HUES64 (cell line): ENCODE results near the gene DBN1.
A peak's percentile ranks its signal among the peaks of the same experiment; 100 is the strongest.

Experiments used
- H3K27ac ChIP-seq: 2 replicates; pipeline ENCODE4 v1.7.0; 2013; ENCODE audit warnings: low read depth, low read length, inconsistent platforms
- H3K27me3 ChIP-seq: 2 replicates; pipeline ENCODE4 v1.6.1; 2013; ENCODE audit warnings: mild to moderate bottlenecking, low read length; ENCODE audit not compliant: insufficient read depth
- H3K36me3 ChIP-seq: 2 replicates; pipeline ENCODE4 v1.6.1; 2013; ENCODE audit warnings: mild to moderate bottlenecking, low read length; ENCODE audit not compliant: insufficient read depth
- H3K4me1 ChIP-seq: 2 replicates; pipeline ENCODE4 v1.6.1; 2013; ENCODE audit warnings: mild to moderate bottlenecking, low read length, moderate library complexity; ENCODE audit not compliant: insufficient read depth
- H3K4me3 ChIP-seq: 2 replicates; pipeline ENCODE4 v1.5.1; 2013; ENCODE audit warnings: mild to moderate bottlenecking, low read length, moderate library complexity
- H3K9ac ChIP-seq: 2 replicates; pipeline ENCODE4 v1.6.1; 2013; ENCODE audit warnings: mild to moderate bottlenecking, low read depth, low read length
- H3K9me3 ChIP-seq: 2 replicates; pipeline ENCODE4 v1.6.1; 2013; ENCODE audit warnings: low read depth, low read length; ENCODE audit not compliant: insufficient read depth
- WGBS: fragments of 150-250, 120-280 bp; methylation state at CpG from one replicate; pipeline ENCODE4 v1.1.7; 2013; ENCODE audit warnings: missing lambda C conversion rate; 5-methylcytosine and 5-hydroxymethylcytosine counted together

DBN1 gene

DNA sequence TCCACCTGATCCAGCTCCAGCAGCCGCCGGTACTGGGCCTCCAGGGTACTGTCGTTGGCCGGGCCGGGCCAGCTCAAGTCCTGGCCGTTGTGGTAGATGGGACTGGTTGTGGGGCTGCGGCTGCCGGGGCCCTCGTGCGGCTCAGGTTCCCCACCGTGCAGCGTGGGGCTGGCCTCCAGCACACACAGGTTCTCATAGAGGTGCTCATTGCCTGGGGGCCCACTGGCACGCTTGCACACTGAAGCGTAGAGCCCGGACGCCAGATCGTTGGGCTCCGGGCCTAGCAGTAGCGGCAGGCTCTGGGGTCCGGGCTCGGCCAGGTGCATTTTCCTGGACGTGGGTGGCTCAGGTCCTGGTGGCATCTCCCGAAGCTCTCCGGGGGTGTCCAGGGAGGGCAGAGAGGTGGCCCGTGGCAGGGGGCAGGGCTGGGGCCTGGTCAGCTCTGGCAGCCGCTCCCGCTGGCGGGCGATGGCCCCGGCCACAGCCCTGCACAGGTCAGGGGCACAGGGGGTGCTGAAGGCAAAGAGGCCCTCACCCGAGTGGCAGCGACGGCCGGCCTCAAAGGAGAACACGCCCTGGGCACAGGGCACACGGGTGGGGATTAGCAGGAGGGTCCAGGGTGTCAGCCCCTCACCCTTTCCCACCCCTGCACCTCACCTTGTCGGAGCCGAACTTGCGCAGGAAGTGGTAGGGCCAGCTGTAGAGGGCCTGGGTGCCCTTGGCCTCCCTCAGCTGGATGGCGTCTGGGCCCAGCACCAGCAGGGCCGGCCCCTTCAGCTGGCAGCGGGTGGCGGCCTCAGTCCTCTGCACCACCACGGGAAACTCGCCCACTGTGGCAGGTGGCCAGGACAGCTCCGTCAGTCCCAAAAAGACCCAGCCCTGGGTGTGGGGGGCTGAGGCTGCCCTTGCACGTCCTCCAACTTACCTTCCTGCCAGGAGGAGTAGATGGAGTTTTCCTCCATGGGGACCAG is 30.9 kb upstream of the DBN1 start:
- Histone ChIP-seq H3K4me3 (no peak overlapping the region), H3K27ac (no peak overlapping the region), H3K27me3 (peaks cover 5% of the 10 kb centered on the region; the same call in 1 of the 2 replicates), H3K9me3 (no peaks in the 10 kb centered on the region), H3K36me3 (peaks cover 7% of the 10 kb centered on the region; the same call in 1 of the 2 replicates), H3K4me1 (peaks cover 4% of the 10 kb centered on the region; the same call in 1 of the 2 replicates), H3K9ac (no peak overlapping the region)
- 95% methylated on average over 47 of the region's 47 CpGs for WGBS

DNA sequence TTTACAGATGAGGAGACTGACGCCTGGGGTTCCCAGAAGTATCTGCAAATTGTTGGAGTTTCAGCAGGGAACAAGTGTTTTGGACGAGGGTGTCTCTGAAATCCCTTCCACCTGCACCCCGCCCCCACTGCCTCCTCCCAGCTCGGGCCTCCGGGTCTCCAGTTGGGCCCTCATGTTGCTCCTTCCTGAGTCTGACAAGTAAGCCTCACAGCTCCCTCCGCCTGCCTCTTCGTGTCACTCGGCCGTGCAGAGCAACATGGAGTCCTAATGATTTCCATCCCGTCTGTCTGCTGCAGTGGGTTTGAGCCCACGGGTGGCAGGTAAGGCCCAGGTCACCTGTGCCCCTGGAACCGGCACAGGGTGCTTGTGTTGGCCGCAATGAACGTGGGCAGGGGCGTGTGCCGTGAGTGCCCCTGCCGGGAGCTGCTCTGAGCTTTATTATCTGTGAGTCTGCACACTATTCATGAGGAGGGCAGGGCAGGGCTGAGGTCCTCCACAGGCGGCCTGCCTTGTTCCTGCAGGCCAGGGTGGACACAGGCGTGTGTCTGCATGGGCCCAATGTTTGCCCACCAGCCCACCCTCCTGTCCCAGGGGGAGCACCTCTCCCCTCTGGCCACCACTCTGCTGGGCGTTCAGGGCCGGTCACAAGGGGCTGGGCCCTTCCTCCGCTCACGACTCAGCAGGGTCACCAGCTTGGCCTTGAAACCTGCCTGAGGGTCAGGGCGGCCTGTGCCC is 30.1 kb upstream of the DBN1 start:
- Histone ChIP-seq H3K4me1 (peaks cover 4% of the 10 kb centered on the region), H3K27ac (no peak overlapping the region), H3K36me3 (peaks cover 7% of the 10 kb centered on the region; the same call in 1 of the 2 replicates), H3K4me3 (no peak overlapping the region), H3K9ac (no peak overlapping the region), H3K27me3 (peaks cover 14% of the 10 kb centered on the region), H3K9me3 (no peaks in the 10 kb centered on the region)
- WGBS, result 90% methylated on average over 24 of the region's 24 CpGs

DNA sequence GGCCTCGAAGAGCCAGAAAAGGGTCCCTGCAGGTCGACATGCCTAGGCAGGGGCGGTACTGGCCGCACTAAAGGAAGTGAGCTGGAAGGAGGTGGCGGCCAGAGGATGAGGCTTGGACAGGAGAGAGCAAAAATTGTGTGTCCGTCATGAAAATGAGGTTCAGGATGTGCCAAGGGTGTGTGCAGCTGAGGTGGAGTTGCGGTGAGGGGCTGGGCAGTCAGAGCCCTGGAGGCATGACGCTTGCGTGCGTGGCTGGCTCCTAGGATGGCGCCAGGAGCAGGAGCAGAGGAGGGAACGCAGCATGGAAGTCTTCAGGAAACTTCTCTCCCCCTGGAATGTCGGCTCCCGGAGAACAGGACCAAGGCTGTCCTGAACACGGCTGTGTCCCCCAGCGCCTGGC is 29.5 kb upstream of the DBN1 start:
- 84% methylated on average over 16 of the region's 16 CpGs for WGBS
- no peak overlapping the region for H3K4me3 ChIP-seq
- H3K27me3 ChIP-seq, result peaks cover 20% of the 10 kb centered on the region
- no peaks in the 10 kb centered on the region for H3K9me3 ChIP-seq
- no peak overlapping the region for H3K27ac ChIP-seq
- H3K9ac ChIP-seq, result no peak overlapping the region
- H3K4me1 ChIP-seq, result peaks cover 7% of the 10 kb centered on the region
- peaks cover 7% of the 10 kb centered on the region; the same call in 1 of the 2 replicates for H3K36me3 ChIP-seq

DNA sequence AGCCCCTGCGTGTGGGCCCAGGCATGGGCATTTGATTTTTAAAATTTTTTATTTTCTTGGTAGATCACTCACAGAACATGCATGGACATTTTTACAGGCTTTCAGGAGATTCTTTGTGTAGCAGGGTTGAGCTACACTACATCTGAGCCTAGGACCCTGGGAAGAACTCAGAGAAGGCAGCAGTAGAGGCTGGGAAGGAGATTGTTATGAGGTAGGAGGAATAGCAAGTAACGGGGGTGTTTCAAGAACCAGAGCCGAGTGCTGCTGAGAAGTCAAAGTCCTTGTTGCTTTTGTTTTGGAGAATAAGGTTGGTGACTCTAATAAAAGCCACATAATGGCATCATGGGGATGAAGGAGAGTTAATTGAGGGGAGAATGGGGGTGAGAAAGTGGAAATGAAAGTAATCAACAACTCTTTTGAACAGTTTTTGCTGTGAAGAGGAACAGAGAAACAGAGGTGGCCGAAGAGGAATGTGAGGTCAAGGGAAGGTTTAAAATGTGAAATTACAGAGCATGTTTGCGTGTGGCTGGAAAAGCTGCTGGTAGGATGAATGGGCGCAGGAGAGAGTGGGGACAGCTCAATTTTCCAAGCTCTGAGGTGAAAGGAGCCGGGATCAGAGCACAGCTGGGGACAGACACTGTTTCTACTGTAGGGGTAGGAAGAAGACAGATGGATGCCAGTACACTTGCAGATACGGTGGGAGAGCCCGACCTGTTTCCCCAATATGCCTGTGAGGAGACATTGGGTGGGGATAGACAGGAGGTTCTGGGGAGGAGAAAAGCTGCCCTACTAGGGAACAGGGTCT is 28.6 kb upstream of the DBN1 start:
- H3K9me3 ChIP-seq, result no peaks in the 10 kb centered on the region
- 0 out of 2 replicates have a peak, but pooled peaks cover 4% of the 10 kb centered on the region for H3K36me3 ChIP-seq
- no peak overlapping the region for H3K9ac ChIP-seq
- H3K27ac ChIP-seq, result no peak overlapping the region
- peaks cover 20% of the 10 kb centered on the region for H3K27me3 ChIP-seq
- H3K4me3 ChIP-seq, result no peak overlapping the region
- 66% methylated on average over 9 of the region's 9 CpGs for WGBS
- peaks cover 7% of the 10 kb centered on the region for H3K4me1 ChIP-seq

DNA sequence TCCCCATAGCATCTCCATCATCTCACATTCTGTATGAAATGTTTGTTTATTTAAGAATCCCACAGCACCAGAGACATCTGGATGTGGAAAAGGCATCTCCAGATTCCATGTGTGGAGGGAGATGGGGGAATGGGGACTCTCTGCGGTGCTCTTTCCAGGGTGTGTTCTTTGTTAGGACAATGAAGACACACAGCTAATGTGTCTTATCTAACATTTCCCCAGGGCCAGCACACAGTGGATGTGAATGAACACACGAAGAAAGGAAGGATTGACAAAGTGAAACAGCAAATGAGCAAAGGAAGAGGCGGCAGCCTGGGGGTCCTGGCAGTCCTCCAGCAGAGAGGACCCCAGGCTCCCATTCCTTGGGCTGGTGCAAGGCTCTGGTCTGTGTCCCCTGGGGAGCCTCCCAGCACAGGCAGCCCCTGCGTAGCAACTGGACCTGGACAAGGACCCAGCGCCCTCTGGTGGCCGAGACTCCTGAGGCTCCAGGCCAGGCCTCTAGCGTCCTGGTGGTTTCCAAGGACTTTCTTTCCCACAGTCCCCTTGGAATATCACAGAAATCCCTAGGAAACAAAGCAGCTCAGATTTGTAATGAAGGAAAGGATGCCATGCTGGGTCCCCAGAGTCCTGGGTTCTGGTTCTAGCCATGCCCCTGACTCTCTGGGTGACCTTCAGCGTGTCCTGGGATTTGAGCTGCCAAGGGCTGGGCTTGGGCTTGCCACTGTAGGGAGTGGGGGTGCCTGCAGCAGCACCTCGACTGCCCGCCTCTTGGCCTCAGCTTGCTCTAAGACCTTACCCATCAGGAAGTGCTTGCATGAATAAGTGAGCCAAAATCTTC is 27.5 kb upstream of the DBN1 start:
- H3K27ac ChIP-seq, result no peak overlapping the region
- H3K9ac ChIP-seq, result no peak overlapping the region
- H3K9me3 ChIP-seq, result no peaks in the 10 kb centered on the region
- H3K4me3 ChIP-seq, result no peak overlapping the region
- peaks cover 5% of the 10 kb centered on the region for H3K36me3 ChIP-seq
- peaks cover 20% of the 10 kb centered on the region for H3K27me3 ChIP-seq
- peaks cover 10% of the 10 kb centered on the region for H3K4me1 ChIP-seq
- WGBS, result 33% methylated on average over 10 of the region's 10 CpGs

DNA sequence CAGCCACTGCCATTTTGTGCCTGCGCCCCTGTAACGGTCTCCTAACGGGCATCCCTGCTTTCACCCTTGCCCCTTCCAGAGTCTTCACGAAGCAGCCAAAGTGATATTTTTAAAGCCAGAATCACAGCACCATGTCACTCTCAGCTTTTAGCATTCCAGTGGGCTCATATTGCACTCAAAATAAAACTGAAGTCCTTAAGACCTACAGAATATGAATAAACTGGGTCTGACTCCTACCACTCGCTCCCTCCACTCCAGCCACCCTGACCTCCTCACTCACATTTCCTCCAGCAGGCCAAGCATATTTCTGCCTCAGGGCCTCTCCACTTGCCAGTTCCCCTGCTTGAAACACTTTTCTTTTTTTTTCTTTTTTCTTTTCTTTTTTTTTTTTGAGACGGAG is 26.4 kb upstream of the DBN1 start:
- Histone ChIP-seq H3K4me1 (peaks cover 21% of the 10 kb centered on the region), H3K9ac (no peak overlapping the region), H3K36me3 (peaks cover 14% of the 10 kb centered on the region), H3K27ac (no peak overlapping the region), H3K4me3 (no peak overlapping the region), H3K27me3 (peaks cover 20% of the 10 kb centered on the region), H3K9me3 (no peaks in the 10 kb centered on the region)
- WGBS, result 86% methylated on average over 6 of the region's 6 CpGs

DNA sequence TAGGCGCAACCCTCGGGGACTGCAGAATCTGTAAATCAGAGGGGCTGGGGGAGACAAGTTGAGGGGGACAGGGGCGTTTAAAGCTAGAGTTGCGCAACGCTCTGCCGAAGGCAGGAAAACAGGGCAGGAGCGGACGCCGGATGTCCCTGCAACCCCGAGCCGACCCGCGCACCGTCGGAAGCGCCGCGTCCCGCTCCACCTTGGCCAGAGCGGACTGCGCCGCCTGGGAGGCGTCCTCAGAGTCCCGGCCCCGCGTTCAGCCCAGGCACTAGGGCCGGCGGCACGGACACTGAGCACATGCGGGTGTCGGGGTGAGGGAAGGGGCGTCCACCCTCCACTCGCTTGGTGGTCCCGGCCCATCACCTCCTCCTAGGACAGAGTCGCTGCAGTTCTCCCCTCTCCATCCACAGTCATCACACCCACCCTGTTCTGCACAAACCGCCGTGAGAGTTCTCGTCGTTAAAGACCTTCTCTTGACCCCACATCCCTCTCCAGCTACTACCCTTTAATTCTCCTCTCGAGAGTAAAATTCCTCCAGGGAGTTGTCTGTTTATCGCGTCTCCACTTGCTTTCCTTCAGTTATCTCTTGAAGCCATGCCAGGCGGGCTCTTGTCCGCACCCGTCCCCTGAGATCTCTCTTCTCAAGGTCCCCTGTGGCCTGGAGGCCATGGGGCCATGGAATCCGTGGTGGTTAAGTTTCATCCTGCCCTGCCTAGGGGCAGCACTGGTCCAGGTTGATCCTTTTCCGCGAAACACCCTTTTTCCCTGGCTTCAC is 24.8 kb upstream of the DBN1 start:
- no peaks in the 10 kb centered on the region for H3K9me3 ChIP-seq
- H3K4me3 ChIP-seq, result peak overlapping the region; percentile 79
- 13% methylated on average over 48 of the region's 48 CpGs for WGBS
- peaks cover 25% of the 10 kb centered on the region for H3K4me1 ChIP-seq
- peaks cover 21% of the 10 kb centered on the region for H3K36me3 ChIP-seq
- H3K27ac ChIP-seq, result peak overlapping the region; percentile 47; the same call in 1 of the 2 replicates
- peak overlapping the region; percentile 41; the same call in 1 of the 2 replicates for H3K9ac ChIP-seq
- H3K27me3 ChIP-seq, result peaks cover 20% of the 10 kb centered on the region

DNA sequence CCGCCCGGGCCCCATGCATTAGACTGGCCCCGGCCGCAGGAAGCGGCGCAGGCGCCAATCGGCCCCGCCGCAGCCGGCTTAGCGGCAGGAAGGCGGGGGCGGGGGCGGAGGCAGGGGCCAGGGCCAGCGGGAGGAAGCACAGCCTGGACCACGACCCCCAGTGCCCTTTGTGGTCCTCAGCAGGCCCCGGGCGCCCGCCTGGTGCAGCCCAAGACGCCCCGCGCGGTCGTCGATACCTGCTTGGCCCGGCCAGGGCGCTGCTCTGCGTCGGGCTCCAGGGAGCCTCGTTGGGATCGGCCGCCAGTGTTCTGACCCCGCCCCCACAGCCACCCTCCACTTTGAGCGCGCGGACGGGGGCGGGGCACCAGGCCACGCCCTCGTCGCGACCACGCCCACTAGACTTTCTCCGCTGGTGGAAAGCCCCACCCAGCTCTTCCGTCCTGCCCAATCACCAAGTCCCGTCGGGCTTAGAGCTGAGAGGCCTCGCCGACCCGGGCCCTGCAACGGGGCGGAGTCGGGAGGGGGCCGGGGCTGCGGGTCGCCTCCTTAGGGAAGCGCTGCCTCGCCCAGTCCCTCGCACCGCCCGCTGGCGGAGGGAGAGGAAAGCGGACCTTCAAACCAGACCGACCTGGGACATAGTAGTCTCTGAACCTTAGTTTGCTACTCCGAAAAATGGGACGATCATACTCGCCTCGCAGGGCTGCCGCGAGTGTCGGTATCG is 24.0 kb upstream of the DBN1 start, which contains the start of gene PDLIM7:
Gene PDLIM7 (minus strand): TSS at position 313 of the 721 bp plus-strand sequence. CDS start 1,092 bp downstream, outside the sequence.
- H3K27me3 ChIP-seq, result peaks cover 20% of the 10 kb centered on the region
- H3K9ac ChIP-seq, result peak within 1 kb of the TSS; percentile 99
- peaks cover 25% of the 10 kb centered on the region for H3K4me1 ChIP-seq
- H3K27ac ChIP-seq, result peak within 1 kb of the TSS; percentile 100
- peaks cover 29% of the 10 kb centered on the region for H3K36me3 ChIP-seq
- peak within 1 kb of the TSS; percentile 79 for H3K4me3 ChIP-seq
- no peaks in the 10 kb centered on the region for H3K9me3 ChIP-seq
- whole genome bisulfite sequencing, result under 1% methylated on average over 73 of the region's 73 CpGs

DNA sequence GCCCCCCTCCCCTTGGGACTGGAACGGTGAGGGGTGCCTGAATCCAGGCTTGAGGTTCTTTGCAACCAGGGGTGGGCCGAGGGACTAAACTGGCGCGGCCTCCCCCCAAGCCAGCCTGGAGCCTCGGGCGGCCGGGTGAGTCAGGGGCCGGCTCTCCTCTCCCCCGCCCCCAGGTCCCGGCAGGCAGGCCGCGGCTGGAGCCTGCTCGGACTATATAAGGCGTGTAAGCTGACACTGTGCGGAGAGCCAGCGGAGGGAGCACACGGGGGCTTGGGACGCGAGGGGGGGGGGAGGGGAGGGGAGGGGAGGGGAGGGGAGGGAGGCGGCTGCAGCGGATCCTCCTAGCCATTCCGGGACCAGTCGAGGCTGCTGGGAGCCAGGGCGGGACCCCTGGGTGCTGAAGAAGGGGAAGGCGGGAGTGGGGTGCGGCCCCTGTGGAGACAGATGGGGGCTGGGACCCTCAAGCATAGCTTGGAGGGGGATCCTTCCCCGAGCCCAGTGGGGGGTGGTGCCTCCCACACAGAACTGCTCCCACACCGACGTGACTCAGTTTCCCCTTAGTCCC is 23.4 kb upstream of the DBN1 start:
- H3K4me1 ChIP-seq, result peaks cover 25% of the 10 kb centered on the region
- peaks cover 32% of the 10 kb centered on the region for H3K36me3 ChIP-seq
- peaks cover 20% of the 10 kb centered on the region for H3K27me3 ChIP-seq
- peak overlapping the region; percentile 79 for H3K4me3 ChIP-seq
- no peaks in the 10 kb centered on the region for H3K9me3 ChIP-seq
- peak overlapping the region; percentile 99 for H3K9ac ChIP-seq
- peak overlapping the region; percentile 100 for H3K27ac ChIP-seq
- WGBS, result under 1% methylated on average over 25 of the region's 29 CpGs
